Esophagus muscularis mucosa (tissue), 4 donors: Measurements from ENCODE around the gene AFAP1L2. TPM values are rescaled to one million over a fixed set of nuclear protein-coding genes. Genes with fewer than 3 reads are reported as not detected.

Experiments
- DNase-seq: peaks from one replicate; pipeline ENCODE4 v3.0.0-alpha.2; 2017; ENCODE audit errors: extremely low spot score
- H3K27ac ChIP-seq, 4 donors: fragments of 200-600 bp; sonication (generic); replicated peaks in 1 of 4; 1 replicate in 3 of 4; 2 replicates in 1 of 4; pipeline ENCODE4 v1.5.1; 2016 to 2019; ENCODE audit warnings: mild to moderate bottlenecking in 1 of 4
- H3K27me3 ChIP-seq, 4 donors: fragments of 200-600 bp; sonication (generic); one replicate each; pipeline versions ENCODE4 v1.5.1 to v1.6.0; 2016 to 2019
- H3K36me3 ChIP-seq, 4 donors: fragments of 200-600 bp; sonication (generic); one replicate each; pipeline ENCODE4 v1.5.1; 2016 to 2019
- H3K4me1 ChIP-seq, 4 donors: fragments of 200-600 bp; sonication (generic); one replicate each; pipeline ENCODE4 v1.5.1; 2016 to 2019
- H3K4me3 ChIP-seq, 4 donors: fragments of 200-600 bp; sonication (generic); 1 replicate in 2 of 4; 2 replicates in 2 of 4; pipeline ENCODE4 v1.5.1; 2016 to 2019; ENCODE audit warnings: mild to moderate bottlenecking in 4 of 4, moderate library complexity in 1 of 4
- H3K9me3 ChIP-seq, 4 donors: fragments of 200-600 bp; sonication (generic); 1 replicate in 3 of 4; 2 replicates in 1 of 4; pipeline ENCODE4 v1.5.1; 2016 to 2019
- EP300 ChIP-seq: sonication (generic); formaldehyde crosslinking; IDR thresholded peaks from one replicate; pipeline ENCODE4 v1.6.1; 2017; ENCODE audit warnings: antibody characterized with exemption
- POLR2A ChIP-seq: fragments of 450-650 bp; IDR thresholded peaks from one replicate; pipeline ENCODE4 v1.6.1; 2017; ENCODE audit warnings: antibody characterized with exemption, moderate library complexity, mild to moderate bottlenecking, low read depth
- POLR2AphosphoS5 ChIP-seq, 2 donors: sonication (generic); formaldehyde crosslinking; IDR thresholded peaks; one replicate each; pipeline ENCODE4 v1.6.1; 2017; ENCODE audit warnings: antibody characterized with exemption in 2 of 2
- WGBS: methylation state at CpG from one replicate; pipeline ENCODE4 v1.1.5; 2018; 5-methylcytosine and 5-hydroxymethylcytosine counted together
- intact Hi-C: fragments of 100-400 bp; cut with DNase I; formaldehyde crosslinking; loops from one replicate; pipeline ENCODE4 v1.15.1; 2023
- total RNA-seq, 4 donors: library from RNA; depleted of rRNA; stranded (reverse); fragments of >200 nt; gene quantifications; one replicate each; pipeline versions ENCODE4 v1.1.0 to v1.2.1, GENCODE V29; 2016
- TF ChIP-seq, protein P1 (sequence below), 3 experiments: fragments of 200-600 bp in 2 of 3; fragments of 450-650 bp in 1 of 3; sonication (generic) in 2 of 3; IDR thresholded peaks; one replicate each; pipeline ENCODE4 v1.5.1; 2017 to 2019; ENCODE audit warnings: antibody characterized with exemption in 3 of 3, mild to moderate bottlenecking in 2 of 3, moderate library complexity in 1 of 3

Gene AFAP1L2
- total RNA-seq, 4 donors from 2014 or later = 18.5 to 23.2 (median 19.9) TPM

DNA sequence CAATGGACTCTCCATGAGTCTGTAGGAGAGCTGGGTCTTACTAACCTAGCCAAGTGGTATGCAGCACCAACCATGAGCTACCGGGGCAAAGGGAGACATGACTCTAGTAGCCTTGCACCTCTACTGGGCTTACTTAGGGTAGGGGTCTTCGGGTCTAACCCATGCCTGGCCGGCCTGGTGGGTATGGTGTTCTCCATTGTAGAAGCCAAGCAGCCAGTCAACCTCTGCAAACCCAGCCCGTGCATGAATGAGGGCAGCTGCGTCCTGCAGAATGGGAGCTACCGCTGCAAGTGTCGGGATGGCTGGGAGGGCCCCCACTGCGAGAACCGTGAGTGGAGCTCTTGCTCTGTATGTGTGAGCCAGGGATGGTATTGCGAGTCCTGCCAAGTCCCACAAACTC lies 114.3 kb downstream of the AFAP1L2 start:
- Histone ChIP-seq H3K27ac (no peak overlapping the region), H3K36me3 (peaks cover 0 to 4% (median 3%) of the 10 kb centered on the region in 4 donors), H3K27me3 (no peaks in the 10 kb centered on the region), H3K4me1 (peaks cover 0 to 8% (median 5%) of the 10 kb centered on the region in 4 donors), H3K4me3 (no peak overlapping the region), H3K9me3 (peaks cover 0 to 2% (median 0%) of the 10 kb centered on the region in 4 donors)
- intact Hi-C loops = no loop called here
- 94% methylated on average over 6 of the region's 10 CpGs for WGBS
- TF ChIP-seq POLR2AphosphoS5 (IDR thresholded peaks at IDR 0.05) = no peak
- no peak for TF ChIP-seq EP300
- TF ChIP-seq, protein P1, sequence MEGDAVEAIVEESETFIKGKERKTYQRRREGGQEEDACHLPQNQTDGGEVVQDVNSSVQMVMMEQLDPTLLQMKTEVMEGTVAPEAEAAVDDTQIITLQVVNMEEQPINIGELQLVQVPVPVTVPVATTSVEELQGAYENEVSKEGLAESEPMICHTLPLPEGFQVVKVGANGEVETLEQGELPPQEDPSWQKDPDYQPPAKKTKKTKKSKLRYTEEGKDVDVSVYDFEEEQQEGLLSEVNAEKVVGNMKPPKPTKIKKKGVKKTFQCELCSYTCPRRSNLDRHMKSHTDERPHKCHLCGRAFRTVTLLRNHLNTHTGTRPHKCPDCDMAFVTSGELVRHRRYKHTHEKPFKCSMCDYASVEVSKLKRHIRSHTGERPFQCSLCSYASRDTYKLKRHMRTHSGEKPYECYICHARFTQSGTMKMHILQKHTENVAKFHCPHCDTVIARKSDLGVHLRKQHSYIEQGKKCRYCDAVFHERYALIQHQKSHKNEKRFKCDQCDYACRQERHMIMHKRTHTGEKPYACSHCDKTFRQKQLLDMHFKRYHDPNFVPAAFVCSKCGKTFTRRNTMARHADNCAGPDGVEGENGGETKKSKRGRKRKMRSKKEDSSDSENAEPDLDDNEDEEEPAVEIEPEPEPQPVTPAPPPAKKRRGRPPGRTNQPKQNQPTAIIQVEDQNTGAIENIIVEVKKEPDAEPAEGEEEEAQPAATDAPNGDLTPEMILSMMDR (IDR thresholded peaks at IDR 0.05) = no peak
- DNase-seq = no peak

DNA sequence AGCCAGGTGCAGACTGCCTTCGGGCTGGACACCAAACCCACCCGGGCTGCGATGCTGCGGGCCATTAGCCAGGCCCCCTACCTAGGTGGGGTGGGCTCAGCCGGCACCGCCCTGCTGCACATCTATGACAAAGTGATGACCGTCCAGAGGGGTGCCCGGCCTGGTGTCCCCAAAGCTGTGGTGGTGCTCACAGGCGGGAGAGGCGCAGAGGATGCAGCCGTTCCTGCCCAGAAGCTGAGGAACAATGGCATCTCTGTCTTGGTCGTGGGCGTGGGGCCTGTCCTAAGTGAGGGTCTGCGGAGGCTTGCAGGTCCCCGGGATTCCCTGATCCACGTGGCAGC lies 115.2 kb downstream of the AFAP1L2 start:
- no peak for TF ChIP-seq POLR2AphosphoS5 (IDR thresholded peaks at IDR 0.05)
- TF ChIP-seq, protein P1 (IDR thresholded peaks at IDR 0.05) = no peak
- no peak for TF ChIP-seq POLR2A
- TF ChIP-seq EP300 = no peak
- H3K4me1 ChIP-seq = peaks cover 0 to 8% (median 5%) of the 10 kb centered on the region in 4 donors
- 92% methylated on average over 7 of the region's 16 CpGs for WGBS
- H3K9me3 ChIP-seq = no peaks in the 10 kb centered on the region
- H3K27ac ChIP-seq = no peak overlapping the region
- intact Hi-C loops = no loop called here
- no peak for DNase-seq
- H3K36me3 ChIP-seq = peaks cover 0 to 3% (median 0%) of the 10 kb centered on the region in 4 donors
- H3K27me3 ChIP-seq = no peaks in the 10 kb centered on the region
- H3K4me3 ChIP-seq = no peak overlapping the region

DNA sequence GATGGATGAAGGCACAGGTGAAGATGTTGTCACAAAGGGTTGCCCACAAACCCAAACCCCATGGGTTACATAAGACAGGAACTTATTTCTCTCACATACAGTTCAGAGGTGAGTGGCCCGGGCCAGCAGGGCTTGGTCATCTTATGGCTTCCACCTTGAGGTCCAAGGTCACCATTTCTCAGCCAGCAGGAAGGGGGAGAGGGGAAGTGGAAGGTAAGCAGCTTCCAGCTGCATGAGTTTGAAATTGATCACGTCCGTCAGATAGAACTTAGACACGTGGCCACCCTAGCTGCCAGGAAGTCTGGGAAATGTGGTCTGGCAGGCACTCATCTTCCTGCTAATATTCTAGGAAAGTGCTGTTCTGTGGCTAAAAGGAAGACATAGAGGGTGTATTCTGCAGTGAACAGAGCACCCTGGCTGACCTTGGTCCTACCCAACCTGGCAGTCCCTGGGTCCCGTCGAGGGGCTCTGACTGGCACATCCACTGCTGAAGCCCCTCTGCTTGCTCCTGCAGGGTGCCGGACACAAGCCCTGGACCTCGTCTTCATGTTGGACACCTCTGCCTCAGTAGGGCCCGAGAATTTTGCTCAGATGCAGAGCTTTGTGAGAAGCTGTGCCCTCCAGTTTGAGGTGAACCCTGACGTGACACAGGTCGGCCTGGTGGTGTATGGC lies 115.7 kb downstream of the AFAP1L2 start:
- DNase-seq = no peak
- H3K9me3 ChIP-seq = no peaks in the 10 kb centered on the region
- H3K27ac ChIP-seq = no peak overlapping the region
- intact Hi-C loops = no loop called here
- no peak for TF ChIP-seq POLR2AphosphoS5 (IDR thresholded peaks at IDR 0.05)
- TF ChIP-seq, protein P1 (IDR thresholded peaks at IDR 0.05) = no peak
- no peak for TF ChIP-seq EP300
- no peak for TF ChIP-seq POLR2A
- no peak overlapping the region for H3K4me3 ChIP-seq
- peaks cover 0 to 8% (median 5%) of the 10 kb centered on the region in 4 donors for H3K4me1 ChIP-seq
- peaks cover 0 to 3% (median 0%) of the 10 kb centered on the region in 4 donors for H3K36me3 ChIP-seq
- WGBS = 54% methylated on average over 4 of the region's 11 CpGs
- H3K27me3 ChIP-seq = no peaks in the 10 kb centered on the region

DNA sequence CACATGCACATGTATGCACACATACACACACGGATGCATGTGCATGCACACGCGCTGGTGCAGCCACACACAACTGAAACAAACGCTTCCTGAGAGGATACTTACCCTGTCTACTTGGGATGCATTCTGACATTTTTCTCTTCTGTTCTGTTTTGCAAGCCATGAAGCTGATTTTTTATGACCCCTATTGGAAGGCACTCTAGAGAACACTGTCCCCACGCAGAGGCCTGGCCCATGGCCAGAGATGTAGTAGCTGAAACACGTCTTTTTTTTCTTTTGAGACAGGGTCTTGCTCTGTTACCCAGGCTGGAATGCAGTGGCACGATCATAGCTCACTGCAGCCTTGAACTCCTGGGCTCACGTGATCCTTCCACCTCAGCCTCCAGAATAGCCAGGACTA lies 117.4 kb downstream of the AFAP1L2 start:
- peaks cover 0 to 8% (median 5%) of the 10 kb centered on the region in 4 donors for H3K4me1 ChIP-seq
- WGBS = 66% methylated on average over 8 of the region's 8 CpGs
- peaks cover 0 to 3% (median 0%) of the 10 kb centered on the region in 4 donors for H3K36me3 ChIP-seq
- H3K4me3 ChIP-seq = no peak overlapping the region
- H3K27ac ChIP-seq = no peak overlapping the region
- DNase-seq = no peak
- TF ChIP-seq POLR2A = no peak
- TF ChIP-seq, protein P1 (IDR thresholded peaks at IDR 0.05) = no peak
- no peak for TF ChIP-seq POLR2AphosphoS5 (IDR thresholded peaks at IDR 0.05)
- no peak for TF ChIP-seq EP300
- no peaks in the 10 kb centered on the region for H3K9me3 ChIP-seq
- intact Hi-C loops = no loop called here
- no peaks in the 10 kb centered on the region for H3K27me3 ChIP-seq
